H9 (cell line): ENCODE results near the gene FABP3. TPM values are rescaled to one million over a fixed set of nuclear protein-coding genes. Genes with fewer than 3 reads are reported as not detected.

ENCODE experiments used
- DNase-seq: peaks from one replicate; pipeline ENCODE4 v3.0.0-alpha.2; 2017
- H2AFZ ChIP-seq: one replicate; pipeline ENCODE4 v1.6.1; 2013; ENCODE audit warnings: mild to moderate bottlenecking, low read length, control low read depth, moderate library complexity
- H2AK5ac ChIP-seq: 2 replicates; pipeline ENCODE4 v1.6.1; 2013; ENCODE audit warnings: low read length, control low read depth, mixed read lengths; ENCODE audit not compliant: insufficient read length
- H2BK120ac ChIP-seq: one replicate; pipeline ENCODE4 v1.6.1; 2013; ENCODE audit warnings: low read depth, mild to moderate bottlenecking, low read length, control low read depth, inconsistent platforms; ENCODE audit not compliant: poor library complexity, severe bottlenecking
- H2BK12ac ChIP-seq: 2 replicates; pipeline ENCODE4 v1.6.1; 2013; ENCODE audit warnings: low read length, control low read depth, mixed read lengths, low read depth; ENCODE audit not compliant: insufficient read length
- H2BK15ac ChIP-seq: 2 replicates; pipeline ENCODE4 v1.6.1; 2013; ENCODE audit warnings: low read depth, low read length, control low read depth
- H2BK20ac ChIP-seq: one replicate; pipeline ENCODE4 v1.6.1; 2013; ENCODE audit warnings: low read depth, mild to moderate bottlenecking, low read length, control low read depth, inconsistent platforms; ENCODE audit not compliant: poor library complexity, severe bottlenecking
- H2BK5ac ChIP-seq: 2 replicates; pipeline ENCODE4 v1.6.1; 2013; ENCODE audit warnings: low read length, control low read depth, mixed read lengths; ENCODE audit not compliant: insufficient read length
- H3K14ac ChIP-seq: 2 replicates; pipeline ENCODE4 v1.6.1; 2013; ENCODE audit warnings: low read length, control low read depth; ENCODE audit not compliant: insufficient read depth
- H3K18ac ChIP-seq: 2 replicates; pipeline ENCODE4 v1.6.1; 2013; ENCODE audit warnings: low read depth, mild to moderate bottlenecking, mixed read lengths, low read length, control low read depth; ENCODE audit not compliant: insufficient read length
- H3K23ac ChIP-seq: 2 replicates; pipeline ENCODE4 v1.6.1; 2013; ENCODE audit warnings: low read length, control low read depth, mixed read lengths, low read depth; ENCODE audit not compliant: insufficient read length
- H3K23me2 ChIP-seq: 2 replicates; pipeline ENCODE4 v1.6.1; 2013; ENCODE audit warnings: low read depth, mild to moderate bottlenecking, mixed read lengths, low read length, control low read depth; ENCODE audit not compliant: insufficient read length, poor library complexity, severe bottlenecking
- H3K27ac ChIP-seq: 2 replicates; pipeline ENCODE4 v1.5.1; 2013; ENCODE audit warnings: low read length, control low read depth, mixed read lengths, low read depth; ENCODE audit not compliant: insufficient read length
- H3K27me3 ChIP-seq: 2 replicates; pipeline ENCODE4 v1.6.1; 2013; ENCODE audit warnings: low read length, control low read depth, inconsistent platforms; ENCODE audit not compliant: insufficient read depth
- H3K4ac ChIP-seq: 2 replicates; pipeline ENCODE4 v1.6.1; 2013; ENCODE audit warnings: low read depth, mild to moderate bottlenecking, control low read depth, inconsistent platforms, low read length, moderate library complexity
- H3K4me1 ChIP-seq: 2 replicates; pipeline ENCODE4 v1.6.1; 2013; ENCODE audit warnings: low read length, control low read depth, inconsistent platforms; ENCODE audit not compliant: insufficient read depth
- H3K4me2 ChIP-seq: 2 replicates; pipeline ENCODE4 v1.6.1; 2013; ENCODE audit warnings: low read length, control low read depth, mixed read lengths; ENCODE audit not compliant: insufficient read length, insufficient read depth
- H3K56ac ChIP-seq: 2 replicates; pipeline ENCODE4 v1.6.1; 2013; ENCODE audit warnings: low read depth, mild to moderate bottlenecking, mixed read lengths, low read length, control low read depth; ENCODE audit not compliant: insufficient read length
- H3K79me1 ChIP-seq: 2 replicates; pipeline ENCODE4 v1.6.1; 2013; ENCODE audit warnings: low read depth, mild to moderate bottlenecking, moderate library complexity, low read length, control low read depth, inconsistent platforms; ENCODE audit not compliant: insufficient read depth, poor library complexity, severe bottlenecking
- H3K79me2 ChIP-seq: 2 replicates; pipeline ENCODE4 v1.6.1; 2013; ENCODE audit warnings: low read length, control low read depth, inconsistent platforms; ENCODE audit not compliant: insufficient read depth
- H3K9ac ChIP-seq: 2 replicates; pipeline ENCODE4 v1.6.1; 2013; ENCODE audit warnings: low read length, control low read depth, mixed read lengths; ENCODE audit not compliant: insufficient read length; ENCODE audit errors: extremely low read depth
- H3K9me3 ChIP-seq: one replicate; pipeline ENCODE4 v1.6.1; 2013; ENCODE audit warnings: low read depth, low read length, inconsistent platforms; ENCODE audit not compliant: control insufficient read depth
- H3T11ph ChIP-seq: one replicate; pipeline ENCODE4 v1.6.1; 2013; ENCODE audit warnings: mild to moderate bottlenecking, low read length, control low read depth, inconsistent platforms
- H4K20me1 ChIP-seq: one replicate; pipeline ENCODE4 v1.6.1; 2013; ENCODE audit not compliant: control insufficient read depth, insufficient read length, insufficient read depth
- H4K5ac ChIP-seq: 2 replicates; pipeline ENCODE4 v1.6.1; 2013; ENCODE audit warnings: low read depth, mild to moderate bottlenecking, mixed read lengths, low read length, control low read depth; ENCODE audit not compliant: insufficient read length
- H4K8ac ChIP-seq: replicated peaks from 2 replicates; pipeline ENCODE4 v1.6.1; 2013; ENCODE audit warnings: low read length, control low read depth, mixed read lengths, low read depth; ENCODE audit not compliant: insufficient read length
- H4K91ac ChIP-seq: 2 replicates; pipeline ENCODE4 v1.6.1; 2013; ENCODE audit warnings: low read depth, mild to moderate bottlenecking, moderate library complexity, mixed read lengths, low read length, control low read depth; ENCODE audit not compliant: insufficient read length
- H3K27ac Mint-ChIP-seq, 3 experiments: 2 replicates in 2 of 3; 3 replicates in 1 of 3; pipeline ENCODE4 v1.8.0; 2020 to 2021; ENCODE audit warnings: mixed read lengths in 3 of 3, mild to moderate bottlenecking in 1 of 3, moderate library complexity in 1 of 3
- H3K27me3 Mint-ChIP-seq: 2 replicates; pipeline ENCODE4 v1.8.0; 2021; ENCODE audit warnings: low read depth, mild to moderate bottlenecking, moderate library complexity, mixed read lengths
- H3K36me3 Mint-ChIP-seq, 3 experiments: 2 replicates in 2 of 3; 3 replicates in 1 of 3; pipeline ENCODE4 v1.8.0; 2020 to 2021; ENCODE audit warnings: low read depth in 3 of 3, mixed read lengths in 3 of 3; ENCODE audit not compliant: insufficient read depth in 1 of 3
- H3K4me1 Mint-ChIP-seq, 2 experiments: 2 replicates each; pipeline ENCODE4 v1.8.0; 2020; ENCODE audit warnings: mixed read lengths in 2 of 2
- H3K4me3 Mint-ChIP-seq, 2 experiments: 2 replicates in 1 of 2; 3 replicates in 1 of 2; pipeline ENCODE4 v1.8.0; 2020 to 2021; ENCODE audit warnings: mild to moderate bottlenecking in 2 of 2, mixed read lengths in 2 of 2, moderate library complexity in 1 of 2
- H3K9me3 Mint-ChIP-seq, 2 experiments: 2 replicates in 1 of 2; 3 replicates in 1 of 2; pipeline ENCODE4 v1.8.0; 2020; ENCODE audit warnings: mild to moderate bottlenecking in 2 of 2, mixed read lengths in 2 of 2, moderate library complexity in 1 of 2
- CTCF ChIP-seq: fragments of 200-600 bp; sonication (generic); conservative IDR thresholded peaks from 3 replicates; pipeline ENCODE4 v1.8.0; 2021; ENCODE audit warnings: antibody characterized with exemption, mild to moderate bottlenecking
- WGBS: extraction: QIAGEN DNeasy Blood & Tissue Kit; methylation state at CpG from one replicate; pipeline ENCODE4 v1.1.7; 2013; ENCODE audit warnings: missing lambda C conversion rate, low lambda C conversion rate, mixed read lengths; ENCODE audit not compliant: insufficient read length; ENCODE audit errors: extremely low coverage; 5-methylcytosine and 5-hydroxymethylcytosine counted together
- total RNA-seq: library from RNA; stranded (reverse); gene quantifications from 2 replicates; pipeline ENCODE4 v1.2.1, GENCODE V29; 2021

FABP3 gene
- total RNA-seq, 1 experiment from 2014 or later = 9.0 TPM

GRCh38 chr1:31318146-31318545 is 54.7 kb downstream of the FABP3 start:
- no peaks in the 10 kb centered on the region for H3K23me2 ChIP-seq
- WGBS = no CpG with 5 or more reads among the region's 1 CpG
- no peak overlapping the region for H3K4ac ChIP-seq
- no peaks in the 10 kb centered on the region for H4K20me1 ChIP-seq
- H3K18ac ChIP-seq = no peak overlapping the region
- no peaks in the 10 kb centered on the region for H3K79me2 ChIP-seq
- H3T11ph ChIP-seq = no peak overlapping the region
- H3K14ac ChIP-seq = no peak overlapping the region
- H3K23ac ChIP-seq = no peak overlapping the region
- no peak overlapping the region for H4K8ac ChIP-seq
- Mint-ChIP-seq H3K4me1 (no peaks in the 10 kb centered on the region), H3K36me3 (peaks cover 18 to 76% (median 32%) of the 10 kb centered on the region in 3 experiments; a peak in 6 of 7 replicates), H3K27ac (no peak overlapping the region), H3K4me3 (no peak overlapping the region), H3K27me3 (no peaks in the 10 kb centered on the region; the same call in 1 of the 2 replicates), H3K9me3 (no peaks in the 10 kb centered on the region)
- no peak overlapping the region for H2BK20ac ChIP-seq
- no peaks in the 10 kb centered on the region for H3K9me3 ChIP-seq
- H3K4me2 ChIP-seq = no peak overlapping the region
- no peak overlapping the region for H2BK120ac ChIP-seq
- H3K27ac ChIP-seq = no peak overlapping the region
- no peak overlapping the region for H2AK5ac ChIP-seq
- H2BK15ac ChIP-seq = no peak overlapping the region
- no peak for DNase-seq
- no peak overlapping the region for H3K56ac ChIP-seq
- H2BK12ac ChIP-seq = no peak overlapping the region
- H4K5ac ChIP-seq = no peak overlapping the region
- no peaks in the 10 kb centered on the region for H3K79me1 ChIP-seq
- no peak overlapping the region for H2BK5ac ChIP-seq
- H2AFZ ChIP-seq = no peak overlapping the region
- H3K4me1 ChIP-seq = no peaks in the 10 kb centered on the region
- H4K91ac ChIP-seq = no peak overlapping the region
- no peak overlapping the region for H3K9ac ChIP-seq
- H3K27me3 ChIP-seq = no peaks in the 10 kb centered on the region
- TF ChIP-seq CTCF = no peak
